ENCODE measurements around the gene CDK12. TPM values are rescaled to one million over a fixed set of nuclear protein-coding genes. Genes with fewer than 3 reads are reported as not detected.

Gene CDK12
- total RNA-seq, 2 experiments from 2014 or later = 99.6 to 108 TPM

GRCh38 chr17:39531252-39531651, 70.0 kb downstream of the CDK12 start:
- H3K27me3 Mint-ChIP-seq = no peaks in the 10 kb centered on the region
- Histone ChIP-seq H3K9me3 (ENCODE audit: control insufficient read depth in 1 of 2, insufficient read depth in 1 of 2, low read length in 2 of 2) (no peaks in the 10 kb centered on the region), H3K4me3 (ENCODE audit: low read length) (no peak overlapping the region), H3K4me1 (ENCODE audit: insufficient read depth, low read length) (no peaks in the 10 kb centered on the region), H3K27ac (ENCODE audit: low read depth in 1 of 2, low read length in 2 of 2) (no peak overlapping the region), H3K27me3 (ENCODE audit: control insufficient read depth in 1 of 2, insufficient read depth in 2 of 2, low read length in 2 of 2) (no peaks in the 10 kb centered on the region), H3K36me3 (ENCODE audit: insufficient read depth, low read length) (peaks cover 61% of the 10 kb centered on the region)
- H3K4me1 Mint-ChIP-seq (ENCODE audit: low read depth) = peaks cover 5% of the 10 kb centered on the region
- ATAC-seq (ENCODE audit: poor library complexity) (no peak), DNase-seq (no peak)
- H3K9me3 Mint-ChIP-seq = no peaks in the 10 kb centered on the region
- H3K27ac Mint-ChIP-seq = no peak overlapping the region
- intact Hi-C loops (cut with DNase I, micrococcal nuclease) = no loop called here
- TF ChIP-seq CTCF (IDR thresholded peaks at IDR 0.05) = no peak
- CTCF ChIA-PET = no interaction called here
- peaks cover 58% of the 10 kb centered on the region for H3K36me3 Mint-ChIP-seq (ENCODE audit: low read depth)
- POLR2A ChIA-PET = no interaction called here
- no peak overlapping the region for H3K4me3 Mint-ChIP-seq

GRCh38 chr17:39533891-39534290, 72.6 kb downstream of the CDK12 start:
- intact Hi-C loops (cut with DNase I, micrococcal nuclease) = no loop called here
- Histone ChIP-seq H3K4me1 (ENCODE audit: insufficient read depth, low read length) (peaks cover 5% of the 10 kb centered on the region), H3K27me3 (ENCODE audit: control insufficient read depth in 1 of 2, insufficient read depth in 2 of 2, low read length in 2 of 2) (no peaks in the 10 kb centered on the region), H3K4me3 (ENCODE audit: low read length) (no peak overlapping the region), H3K9me3 (ENCODE audit: control insufficient read depth in 1 of 2, insufficient read depth in 1 of 2, low read length in 2 of 2) (no peaks in the 10 kb centered on the region), H3K27ac (ENCODE audit: low read depth in 1 of 2, low read length in 2 of 2) (no peak overlapping the region), H3K36me3 (ENCODE audit: insufficient read depth, low read length) (peaks cover 36% of the 10 kb centered on the region)
- Mint-ChIP-seq H3K4me3 (no peak overlapping the region), H3K27ac (no peak overlapping the region), H3K4me1 (ENCODE audit: low read depth) (peaks cover 15% of the 10 kb centered on the region), H3K36me3 (ENCODE audit: low read depth) (peaks cover 37% of the 10 kb centered on the region), H3K27me3 (no peaks in the 10 kb centered on the region), H3K9me3 (no peaks in the 10 kb centered on the region)
- DNase-seq (no peak), ATAC-seq (ENCODE audit: poor library complexity) (no peak)
- ChIA-PET CTCF (no interaction called here), POLR2A (interaction anchor here (1.2 kb wide), 1 partner anchor 72 kb away, joined by 3 read pairs; no protein-coding TSS in a partner anchor)
- no peak for TF ChIP-seq CTCF (IDR thresholded peaks at IDR 0.05)

GRCh38 chr17:39534768-39535405, 73.6 kb downstream of the CDK12 start:
- no peak for TF ChIP-seq CTCF (IDR thresholded peaks at IDR 0.05)
- no peak overlapping the region for H3K27ac ChIP-seq (ENCODE audit: low read depth in 1 of 2, low read length in 2 of 2)
- peaks cover 27% of the 10 kb centered on the region for H3K36me3 Mint-ChIP-seq (ENCODE audit: low read depth)
- intact Hi-C loops (cut with DNase I, micrococcal nuclease) = no loop called here
- no peak overlapping the region for H3K4me3 ChIP-seq (ENCODE audit: low read length)
- no peaks in the 10 kb centered on the region for H3K9me3 ChIP-seq (ENCODE audit: control insufficient read depth in 1 of 2, insufficient read depth in 1 of 2, low read length in 2 of 2)
- ATAC-seq (ENCODE audit: poor library complexity) = no peak
- no peaks in the 10 kb centered on the region for H3K27me3 Mint-ChIP-seq
- H3K4me3 Mint-ChIP-seq = no peak overlapping the region
- H3K27me3 ChIP-seq (ENCODE audit: control insufficient read depth in 1 of 2, insufficient read depth in 2 of 2, low read length in 2 of 2) = no peaks in the 10 kb centered on the region
- peaks cover 22% of the 10 kb centered on the region for H3K4me1 Mint-ChIP-seq (ENCODE audit: low read depth)
- peaks cover 26% of the 10 kb centered on the region for H3K36me3 ChIP-seq (ENCODE audit: insufficient read depth, low read length)
- ChIA-PET POLR2A (interaction anchor here (1.2 kb wide), 1 partner anchor 73 kb away, joined by 3 read pairs; no protein-coding TSS in a partner anchor), CTCF (no interaction called here)
- H3K27ac Mint-ChIP-seq = no peak overlapping the region
- H3K4me1 ChIP-seq (ENCODE audit: insufficient read depth, low read length) = peaks cover 5% of the 10 kb centered on the region
- DNase-seq = no peak
- no peaks in the 10 kb centered on the region for H3K9me3 Mint-ChIP-seq
